ENCODE measurements around the gene RBBP6.

GRCh38 chr16:24508614-24509013 is 30.8 kb upstream of the RBBP6 start:
- TF ChIP-seq ATF2 (tag by site-specific recombination; IDR thresholded peaks at IDR 0.05; ENCODE audit: low read depth) = no peak
- TF ChIP-seq ZNF423 (tag by site-specific recombination; IDR thresholded peaks at IDR 0.05) = no peak
- TF ChIP-seq ZBTB21 (tag by site-specific recombination; IDR thresholded peaks at IDR 0.05) = no peak
- no peak for TF ChIP-seq YY2 (tag by site-specific recombination; IDR thresholded peaks at IDR 0.05)

Data from HEK293 (cell line).